ENCODE measurements around the gene SYT10.
"Not testable (repeated sequence)": the region's sequence is repeated elsewhere in the genome, so short reads cannot be mapped to it uniquely, and the experiment has no call there.

Gene SYT10

DNA sequence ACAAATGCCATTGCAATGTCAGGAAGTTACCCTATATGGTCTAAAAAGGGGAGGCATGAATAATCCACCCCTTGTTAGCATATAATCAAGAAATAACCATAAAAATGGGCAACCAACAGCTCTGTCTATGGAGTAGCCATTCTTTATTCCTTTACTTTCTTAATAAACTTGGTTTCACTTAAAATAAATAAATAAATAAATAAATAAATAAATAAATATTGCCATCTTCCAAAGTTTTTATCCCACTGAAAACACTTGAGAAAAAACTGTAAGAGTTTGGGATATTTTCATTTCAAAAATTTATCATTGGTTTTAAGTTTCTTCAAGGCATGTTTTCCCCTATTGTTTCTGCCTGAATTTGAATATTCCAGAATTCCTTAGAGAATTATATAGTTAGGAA is 89.8 kb downstream of the SYT10 start:
- DNase-seq, result no peak

DNA sequence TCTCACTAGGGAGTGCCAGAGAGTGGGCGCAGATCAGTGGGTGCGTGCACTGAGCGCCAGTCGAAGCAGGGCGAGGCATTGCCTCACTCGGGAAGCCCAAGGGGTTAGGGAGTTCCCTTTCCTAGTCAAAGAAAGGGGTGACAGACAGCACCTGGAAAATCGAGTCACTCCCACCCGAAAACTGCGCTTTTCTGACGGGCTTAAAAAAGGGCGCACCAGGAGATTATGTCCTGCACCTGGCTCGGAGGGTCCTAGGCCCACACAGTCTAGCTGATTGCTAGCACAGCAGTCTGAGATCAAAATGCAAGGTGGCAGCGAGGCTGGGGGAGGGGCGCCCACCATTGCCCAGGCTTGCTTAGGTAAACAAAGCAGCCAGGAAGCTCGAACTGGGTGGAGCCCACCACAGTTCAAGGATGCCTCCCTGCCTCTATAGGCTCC is 107.6 kb downstream of the SYT10 start:
- not testable (repeated sequence) for DNase-seq

DNA sequence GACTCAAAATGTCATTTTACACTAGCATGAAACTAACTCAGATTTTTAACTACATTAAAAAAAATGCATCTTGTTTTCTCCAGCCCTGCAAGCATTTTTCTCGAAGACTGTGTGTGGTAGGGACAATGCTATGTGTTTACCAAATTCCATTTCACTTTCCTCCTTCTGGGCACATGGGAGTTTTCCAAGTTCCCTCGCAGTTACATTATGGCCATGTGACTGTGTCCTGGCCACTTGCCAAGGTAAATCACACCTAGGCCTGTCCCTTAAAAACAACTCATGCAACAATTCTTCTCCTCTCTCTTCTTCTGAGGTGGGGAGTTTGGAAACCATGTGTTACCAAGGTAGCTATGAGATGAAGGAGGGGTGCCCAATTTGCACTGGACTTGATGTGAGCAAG is 108.7 kb downstream of the SYT10 start:
- no peak for DNase-seq

All from GDM1 (cell line).